Measurements from ENCODE around the gene LAMA4. TPM values are rescaled to one million over a fixed set of nuclear protein-coding genes. Genes with fewer than 3 reads are reported as not detected.

The LAMA4 gene
- total RNA-seq, 1 experiment from 2014 or later = 58.3 TPM

DNA sequence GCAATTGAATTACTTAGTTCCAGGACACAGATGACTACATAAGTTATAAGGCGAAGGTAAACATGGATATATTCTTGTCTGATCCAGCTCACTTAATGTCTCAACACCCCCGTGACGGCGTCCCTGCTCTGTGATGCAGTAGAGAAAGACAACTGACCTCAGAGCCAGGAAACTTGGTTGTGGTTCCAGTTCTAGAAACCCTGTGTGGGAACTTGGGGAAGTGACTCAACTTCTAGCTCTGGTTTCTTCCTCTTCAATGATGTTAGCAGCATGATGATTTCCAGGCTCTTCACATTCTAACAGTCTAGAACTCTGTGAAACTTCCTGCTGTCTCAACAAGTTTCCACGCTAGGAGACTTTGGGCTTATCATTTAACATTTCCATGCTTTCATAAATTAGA is 18.4 kb downstream of the LAMA4 start:
- H4K20me1 ChIP-seq (ENCODE audit: insufficient read depth) = 0 out of 2 replicates have a peak, but pooled peaks cover 3% of the 10 kb centered on the region
- ChIA-PET CTCF (no interaction called here), POLR2A (ENCODE audit: unreplicated experiment) (no interaction called here)
- H3K27ac ChIP-seq = no peak overlapping the region
- 0 out of 2 replicates have a peak, but pooled peaks cover 5% of the 10 kb centered on the region for H3K9me3 ChIP-seq (ENCODE audit: insufficient read depth, low read depth)
- no peak for DNase-seq
- no peak overlapping the region for H2AFZ ChIP-seq
- H3K4me1 ChIP-seq (replicated peaks; ENCODE audit: insufficient read depth) = peaks cover 22% of the 10 kb centered on the region
- no TSS peak for BruUV-seq (replicated peaks)
- TF ChIP-seq EZH2 (IDR thresholded peaks at IDR 0.05; ENCODE audit: low read depth) = no peak
- TF ChIP-seq, protein P1, sequence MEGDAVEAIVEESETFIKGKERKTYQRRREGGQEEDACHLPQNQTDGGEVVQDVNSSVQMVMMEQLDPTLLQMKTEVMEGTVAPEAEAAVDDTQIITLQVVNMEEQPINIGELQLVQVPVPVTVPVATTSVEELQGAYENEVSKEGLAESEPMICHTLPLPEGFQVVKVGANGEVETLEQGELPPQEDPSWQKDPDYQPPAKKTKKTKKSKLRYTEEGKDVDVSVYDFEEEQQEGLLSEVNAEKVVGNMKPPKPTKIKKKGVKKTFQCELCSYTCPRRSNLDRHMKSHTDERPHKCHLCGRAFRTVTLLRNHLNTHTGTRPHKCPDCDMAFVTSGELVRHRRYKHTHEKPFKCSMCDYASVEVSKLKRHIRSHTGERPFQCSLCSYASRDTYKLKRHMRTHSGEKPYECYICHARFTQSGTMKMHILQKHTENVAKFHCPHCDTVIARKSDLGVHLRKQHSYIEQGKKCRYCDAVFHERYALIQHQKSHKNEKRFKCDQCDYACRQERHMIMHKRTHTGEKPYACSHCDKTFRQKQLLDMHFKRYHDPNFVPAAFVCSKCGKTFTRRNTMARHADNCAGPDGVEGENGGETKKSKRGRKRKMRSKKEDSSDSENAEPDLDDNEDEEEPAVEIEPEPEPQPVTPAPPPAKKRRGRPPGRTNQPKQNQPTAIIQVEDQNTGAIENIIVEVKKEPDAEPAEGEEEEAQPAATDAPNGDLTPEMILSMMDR (conservative IDR thresholded peaks at IDR 0.05) = no peak
- peaks cover 89% of the 10 kb centered on the region for H3K36me3 ChIP-seq (ENCODE audit: low read depth)
- H3K9me2 ChIP-seq (ENCODE audit: insufficient read depth) = no peaks in the 10 kb centered on the region
- H3F3A ChIP-seq (ENCODE audit: insufficient read depth, low read depth) = peaks cover 32% of the 10 kb centered on the region; the same call in 1 of the 2 replicates
- H3K27me3 ChIP-seq (ENCODE audit: insufficient read depth, low read depth) = no peaks in the 10 kb centered on the region
- H3K4me2 ChIP-seq = no peak overlapping the region
- intact Hi-C loops (cut with micrococcal nuclease; ENCODE audit: unreplicated experiment) = no loop called here
- H3K4me3 ChIP-seq = no peak overlapping the region
- peaks cover 95% of the 10 kb centered on the region for H3K79me2 ChIP-seq (ENCODE audit: low read depth)

DNA sequence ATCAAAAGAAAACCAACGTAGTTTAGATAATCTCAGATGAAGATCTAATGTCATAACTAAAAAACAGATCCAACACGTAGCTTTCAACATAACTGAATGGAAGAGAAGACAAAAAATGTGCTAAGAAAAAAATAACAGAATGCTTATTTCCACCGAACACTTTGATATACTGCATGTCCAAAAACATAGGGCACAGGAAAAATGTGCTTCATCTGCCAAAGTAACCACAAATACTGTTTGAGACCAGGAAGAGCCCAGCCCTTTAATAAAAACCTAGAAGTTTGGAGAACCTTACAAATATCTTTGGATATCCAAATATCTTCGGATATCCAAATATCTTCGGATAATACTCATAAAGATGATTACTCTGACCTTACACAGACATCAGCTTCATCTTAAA is 19.8 kb downstream of the LAMA4 start:
- BruUV-seq (replicated peaks) = no TSS peak
- CTCF ChIA-PET = interaction anchor here (0.7 kb wide), 1 partner anchor 93 kb away, joined by 3 read pairs; no protein-coding TSS in a partner anchor
- no peak overlapping the region for H3K4me2 ChIP-seq

DNA sequence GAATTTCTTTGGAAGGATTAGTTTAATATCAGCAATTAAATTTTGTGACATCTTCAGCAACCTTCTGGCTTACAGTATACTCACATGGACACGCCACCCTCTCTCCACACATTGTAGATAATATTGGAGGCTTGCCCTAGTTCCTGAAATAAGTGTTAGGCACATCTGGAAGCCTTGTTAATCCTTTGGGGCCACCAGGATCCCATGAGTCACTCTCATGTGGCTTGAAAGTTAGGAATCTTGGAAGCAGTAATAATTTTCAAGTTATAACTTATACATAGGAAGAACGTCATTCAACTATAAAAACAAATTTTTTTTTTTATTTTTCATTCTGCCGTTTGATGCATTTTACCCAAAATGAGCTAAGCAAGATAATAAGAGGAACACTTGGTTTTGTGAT is 20.5 kb downstream of the LAMA4 start:
- H4K20me1 ChIP-seq (ENCODE audit: insufficient read depth) = peaks cover 8% of the 10 kb centered on the region; the same call in 1 of the 2 replicates
- CTCF ChIA-PET = no interaction called here
- POLR2A ChIA-PET (ENCODE audit: unreplicated experiment) = no interaction called here
- peaks cover 5% of the 10 kb centered on the region; the same call in 1 of the 2 replicates for H3K9me3 ChIP-seq (ENCODE audit: insufficient read depth, low read depth)
- H3K9me2 ChIP-seq (ENCODE audit: insufficient read depth) = no peaks in the 10 kb centered on the region
- H3K4me3 ChIP-seq = no peak overlapping the region
- DNase-seq = no peak
- intact Hi-C loops (cut with micrococcal nuclease; ENCODE audit: unreplicated experiment) = no loop called here
- H3K79me2 ChIP-seq (ENCODE audit: low read depth) = peaks cover 96% of the 10 kb centered on the region
- H3F3A ChIP-seq (ENCODE audit: insufficient read depth, low read depth) = peaks cover 36% of the 10 kb centered on the region; the same call in 1 of the 2 replicates
- no peak overlapping the region for H3K4me2 ChIP-seq
- H2AFZ ChIP-seq = no peak overlapping the region
- no TSS peak for BruUV-seq (replicated peaks)
- peaks cover 22% of the 10 kb centered on the region for H3K4me1 ChIP-seq (replicated peaks; ENCODE audit: insufficient read depth)
- no peaks in the 10 kb centered on the region for H3K27me3 ChIP-seq (ENCODE audit: insufficient read depth, low read depth)
- H3K36me3 ChIP-seq (ENCODE audit: low read depth) = peaks cover 94% of the 10 kb centered on the region
- H3K27ac ChIP-seq = no peak overlapping the region
- TF ChIP-seq, protein P1 (conservative IDR thresholded peaks at IDR 0.05) = no peak
- TF ChIP-seq EZH2 (IDR thresholded peaks at IDR 0.05; ENCODE audit: low read depth) = no peak

More for the DNA sequence above, 19.8 kb downstream of the LAMA4 start:
- Histone ChIP-seq H3K4me3 (no peak overlapping the region), H3K36me3 (ENCODE audit: low read depth) (peaks cover 93% of the 10 kb centered on the region), H2AFZ (no peak overlapping the region), H3K4me1 (replicated peaks; ENCODE audit: insufficient read depth) (peaks cover 22% of the 10 kb centered on the region), H3K27ac (no peak overlapping the region), H3K9me2 (ENCODE audit: insufficient read depth) (no peaks in the 10 kb centered on the region), H3K79me2 (ENCODE audit: low read depth) (peaks cover 96% of the 10 kb centered on the region), H3K27me3 (ENCODE audit: insufficient read depth, low read depth) (no peaks in the 10 kb centered on the region), H3F3A (ENCODE audit: insufficient read depth, low read depth) (peaks cover 32% of the 10 kb centered on the region; the same call in 1 of the 2 replicates), H3K9me3 (ENCODE audit: insufficient read depth, low read depth) (peaks cover 5% of the 10 kb centered on the region; the same call in 1 of the 2 replicates), H4K20me1 (ENCODE audit: insufficient read depth) (peaks cover 3% of the 10 kb centered on the region; the same call in 1 of the 2 replicates)
- intact Hi-C loops (cut with micrococcal nuclease; ENCODE audit: unreplicated experiment) = no loop called here
- TF ChIP-seq, protein P1 (conservative IDR thresholded peaks at IDR 0.05) = no peak
- TF ChIP-seq EZH2 (IDR thresholded peaks at IDR 0.05; ENCODE audit: low read depth) = no peak
- DNase-seq = no peak
- POLR2A ChIA-PET (ENCODE audit: unreplicated experiment) = interaction anchor here (0.6 kb wide), 1 partner anchor 54 kb away, joined by 11 read pairs; no protein-coding TSS in a partner anchor

Measured in PC-9 (cell line).